ENCODE data around the gene PARP14.

Gene PARP14

GRCh38 chr3:122714273-122714672 is 33.6 kb downstream of the PARP14 start:
- no peak for ATAC-seq (ENCODE audit: insufficient read depth, low read depth)
- peaks cover 93% of the 10 kb centered on the region for H3K36me3 ChIP-seq (ENCODE audit: insufficient read depth, low read length)
- no peak overlapping the region for H3K4me2 ChIP-seq (ENCODE audit: insufficient read depth, low read length)
- H3K4me3 ChIP-seq (ENCODE audit: low read depth in 1 of 2, low read length in 2 of 2): no peak overlapping the region
- no peaks in the 10 kb centered on the region for H3K4me1 ChIP-seq (ENCODE audit: insufficient read depth, low read length)
- H3K79me2 ChIP-seq (ENCODE audit: insufficient read depth, low read length): peaks cover 5% of the 10 kb centered on the region; the same call in 1 of the 2 replicates
- H3K9me3 ChIP-seq (ENCODE audit: insufficient read depth, low read length, severe bottlenecking): no peaks in the 10 kb centered on the region
- TF ChIP-seq CTCF (IDR thresholded peaks at IDR 0.05; ENCODE audit: borderline replicate concordance, extremely low read depth, low read length, poor library complexity, severe bottlenecking) (no peak), EZH2 (IDR thresholded peaks at IDR 0.05; ENCODE audit: borderline replicate concordance, low read depth, low read length, severe bottlenecking) (no peak)
- H3K27ac ChIP-seq (ENCODE audit: low read length): no peak overlapping the region
- no peaks in the 10 kb centered on the region for H3K27me3 ChIP-seq (ENCODE audit: insufficient read depth, low read length, poor library complexity)
- no peak for DNase-seq
- H2AFZ ChIP-seq (ENCODE audit: low read depth, low read length): no peak overlapping the region
- H4K20me1 ChIP-seq (ENCODE audit: insufficient read depth, low read length): no peaks in the 10 kb centered on the region
- H3K9ac ChIP-seq (ENCODE audit: low read depth, low read length): no peak overlapping the region

- H3K36me3 ChIP-seq (ENCODE audit: insufficient read depth, low read length): peaks cover 99% of the 10 kb centered on the region
- no peak for ATAC-seq (ENCODE audit: insufficient read depth, low read depth)
- no peaks in the 10 kb centered on the region for H3K79me2 ChIP-seq (ENCODE audit: insufficient read depth, low read length)
- H2AFZ ChIP-seq (ENCODE audit: low read depth, low read length): no peak overlapping the region
- no peak overlapping the region for H3K9ac ChIP-seq (ENCODE audit: low read depth, low read length)
- H4K20me1 ChIP-seq (ENCODE audit: insufficient read depth, low read length): no peaks in the 10 kb centered on the region
- H3K9me3 ChIP-seq (ENCODE audit: insufficient read depth, low read length, severe bottlenecking): no peaks in the 10 kb centered on the region
- H3K4me2 ChIP-seq (ENCODE audit: insufficient read depth, low read length): no peak overlapping the region
- H3K27ac ChIP-seq (ENCODE audit: low read length): no peak overlapping the region
- TF ChIP-seq EZH2 (IDR thresholded peaks at IDR 0.05; ENCODE audit: borderline replicate concordance, low read depth, low read length, severe bottlenecking) (no peak), CTCF (IDR thresholded peaks at IDR 0.05; ENCODE audit: borderline replicate concordance, extremely low read depth, low read length, poor library complexity, severe bottlenecking) (no peak)
- H3K27me3 ChIP-seq (ENCODE audit: insufficient read depth, low read length, poor library complexity): no peaks in the 10 kb centered on the region
- no peak overlapping the region for H3K4me3 ChIP-seq (ENCODE audit: low read depth in 1 of 2, low read length in 2 of 2)
- no peaks in the 10 kb centered on the region for H3K4me1 ChIP-seq (ENCODE audit: insufficient read depth, low read length)
- DNase-seq: no peak
These were observed 36.0 kb downstream of the PARP14 start for GRCh38 chr3:122716667-122717066.

DNA sequence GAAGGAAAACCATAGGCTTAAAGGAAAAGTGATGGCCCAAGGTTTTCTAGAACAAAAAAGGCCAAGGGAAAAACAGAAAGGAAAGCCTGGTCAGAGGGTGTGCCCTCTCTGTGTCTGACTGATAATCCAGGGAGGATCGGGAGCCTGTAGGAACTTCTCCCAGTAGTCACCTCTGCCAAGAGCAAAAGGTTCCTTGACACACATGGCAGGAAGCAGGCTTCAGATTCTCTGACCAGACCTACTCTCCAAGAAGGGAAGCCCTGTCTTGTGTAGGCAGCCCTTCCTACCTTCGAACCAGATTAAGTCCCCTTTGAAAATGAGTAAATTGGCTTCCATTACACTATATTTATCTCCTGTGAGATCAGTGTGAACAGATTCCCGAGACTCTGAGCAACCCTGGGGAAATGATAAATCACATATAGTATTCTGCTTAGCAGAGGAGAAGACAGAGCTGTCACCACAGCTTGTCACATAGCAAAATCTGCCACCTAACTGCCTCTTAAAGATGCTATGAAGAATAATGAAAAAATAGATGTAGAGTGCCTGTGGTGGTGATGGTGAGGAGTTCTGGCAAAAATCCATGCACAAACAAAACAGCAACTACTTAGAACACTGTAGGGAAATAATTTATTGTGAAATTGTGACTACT is 38.8 kb downstream of the PARP14 start:
- ATAC-seq (ENCODE audit: insufficient read depth, low read depth) (no peak; the same call in 2 of the 3 replicates), DNase-seq (no peak)
- Histone ChIP-seq H3K27ac (ENCODE audit: low read length) (no peak overlapping the region), H3K4me1 (ENCODE audit: insufficient read depth, low read length) (no peaks in the 10 kb centered on the region), H3K9me3 (ENCODE audit: insufficient read depth, low read length, severe bottlenecking) (no peaks in the 10 kb centered on the region), H2AFZ (ENCODE audit: low read depth, low read length) (no peak overlapping the region), H3K79me2 (ENCODE audit: insufficient read depth, low read length) (no peaks in the 10 kb centered on the region), H4K20me1 (ENCODE audit: insufficient read depth, low read length) (no peaks in the 10 kb centered on the region), H3K4me3 (ENCODE audit: low read depth in 1 of 2, low read length in 2 of 2) (no peak overlapping the region), H3K27me3 (ENCODE audit: insufficient read depth, low read length, poor library complexity) (no peaks in the 10 kb centered on the region), H3K4me2 (ENCODE audit: insufficient read depth, low read length) (no peak overlapping the region), H3K9ac (ENCODE audit: low read depth, low read length) (no peak overlapping the region), H3K36me3 (ENCODE audit: insufficient read depth, low read length) (peaks cover 90% of the 10 kb centered on the region)
- TF ChIP-seq EZH2 (IDR thresholded peaks at IDR 0.05; ENCODE audit: borderline replicate concordance, low read depth, low read length, severe bottlenecking): no peak
- TF ChIP-seq CTCF (IDR thresholded peaks at IDR 0.05; ENCODE audit: borderline replicate concordance, extremely low read depth, low read length, poor library complexity, severe bottlenecking): no peak

Measured in DND-41 (cell line).